Adipose tissue (tissue), 3 donors: ENCODE data around the gene C3orf22. TPM values are rescaled to one million over a fixed set of nuclear protein-coding genes. Genes with fewer than 3 reads are reported as not detected.

Source experiments
- H3K27ac ChIP-seq: one replicate; pipeline ENCODE4 v1.5.1; 2013; ENCODE audit warnings: low read depth, low read length
- WGBS, 3 donors: extraction: QIAGEN DNeasy Blood & Tissue Kit; methylation state at CpG; one replicate each; pipeline ENCODE4 v1.1.7; 2013; 5-methylcytosine and 5-hydroxymethylcytosine counted together
- polyA plus RNA-seq, 3 donors: library from polyadenylated mRNA; stranded (reverse); fragments of 200-250 nt; gene quantifications; one replicate each; pipeline ENCODE4 v1.2.3, GENCODE V29; 2013
- donor health status: healthy with polysubstance abuse.
- donor health status: Bipolar disorder and iron deficiency.
- donor health status: healthy.

Gene C3orf22
- polyA plus RNA-seq, 3 donors = not detected

DNA sequence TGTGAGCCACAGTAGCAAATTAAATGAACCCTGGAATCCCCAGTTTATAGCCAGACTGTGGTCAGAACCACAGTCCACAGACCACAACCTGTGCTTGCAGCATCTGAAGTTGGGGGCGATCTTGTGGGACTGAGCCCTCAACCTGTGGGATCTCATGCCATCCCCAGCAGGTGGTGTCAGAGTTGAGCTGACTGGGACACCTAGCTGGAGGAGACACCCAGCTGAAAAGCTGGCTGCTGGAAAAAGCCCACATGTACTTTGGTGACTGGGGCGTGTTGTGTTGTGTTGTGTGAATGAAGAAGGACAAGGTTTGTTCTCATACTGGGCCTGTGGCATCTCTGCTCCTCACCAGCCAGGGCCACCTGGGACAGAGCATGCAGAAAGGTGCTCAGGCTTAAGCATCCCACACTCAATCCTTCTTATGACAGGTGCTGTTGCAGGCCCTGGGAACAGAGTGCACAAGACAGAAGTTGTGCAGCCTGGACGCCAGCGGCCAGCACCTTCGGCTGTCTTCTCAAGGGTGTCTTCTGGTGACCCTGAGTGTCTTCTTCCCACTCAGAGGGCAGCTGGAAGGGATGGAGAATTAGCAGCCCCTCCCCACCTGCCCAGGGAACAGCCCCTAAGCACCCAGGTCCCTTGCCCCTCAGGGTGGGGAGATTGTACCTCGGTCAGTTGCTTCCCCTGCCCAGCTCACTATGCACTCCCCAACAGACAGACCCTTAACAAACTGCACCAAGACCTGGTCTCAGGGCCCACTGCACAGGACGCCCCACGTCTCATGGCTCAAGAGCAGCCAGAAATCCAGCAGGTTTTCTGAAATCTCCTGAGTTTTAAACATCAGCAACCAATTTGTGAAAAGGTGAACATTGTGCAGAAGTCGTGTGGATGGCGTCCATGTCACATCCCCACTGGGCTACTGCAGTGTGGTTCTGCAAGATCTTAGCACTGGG is 39.0 kb downstream of the C3orf22 start:
- H3K27ac ChIP-seq = no peak overlapping the region
- 82 to 93% (median 86%) methylated on average over 10 of the region's 10 CpGs for WGBS, 3 donors

GRCh38 chr3:126518779-126519177 is 40.0 kb downstream of the C3orf22 start:
- H3K27ac ChIP-seq = no peak overlapping the region
- WGBS, 3 donors = 52 to 81% (median 68%) methylated on average over 4 of the region's 4 CpGs

- H3K27ac ChIP-seq = no peak overlapping the region
- WGBS, 3 donors = 82 to 83% (median 82%) methylated on average over 15 of the region's 15 CpGs
Measured at GRCh38 chr3:126517986-126518778, 40.5 kb downstream of the C3orf22 start.

DNA sequence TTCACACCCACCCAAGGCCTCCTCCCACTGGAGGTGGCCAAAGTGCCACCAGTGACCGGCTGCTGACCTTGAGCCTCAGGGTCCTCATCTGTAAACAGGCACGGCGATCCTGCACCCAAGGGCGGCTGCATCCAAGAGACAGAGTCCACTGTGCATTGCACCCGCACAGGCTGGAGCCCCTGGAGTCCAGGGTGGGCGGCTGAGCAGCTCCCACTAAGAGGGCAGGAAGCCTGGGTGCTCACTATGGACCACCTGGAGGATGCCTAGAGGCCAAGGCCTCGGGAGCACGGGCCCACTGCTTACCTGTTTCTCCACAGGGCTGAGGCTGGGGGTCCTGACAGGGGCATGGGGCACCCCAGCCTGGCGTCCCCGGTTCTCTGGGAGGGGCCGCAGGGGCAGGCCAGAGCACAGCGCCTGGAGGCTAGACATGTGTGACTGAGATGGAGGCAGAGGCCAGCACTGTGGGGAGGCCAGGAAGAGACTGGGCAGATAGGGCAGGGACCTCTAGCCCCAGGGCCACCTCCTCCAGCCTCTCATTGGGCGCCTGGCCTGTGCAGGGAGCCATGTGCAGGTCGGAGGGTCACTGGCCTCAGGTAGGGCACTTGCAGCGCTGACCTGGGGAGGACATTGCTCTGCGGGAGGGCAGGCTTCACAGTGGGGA is 41.3 kb downstream of the C3orf22 start, which contains the start of gene UROC1:
TSS of gene UROC1 (minus strand) at position 483 of the 661 bp plus-strand sequence. CDS start at position 429, 54 bp downstream.
- WGBS, 3 donors = 69 to 89% (median 88%) methylated on average over 15 to 16 of the region's 16 CpGs
- no peak within 1 kb of the TSS for H3K27ac ChIP-seq

DNA sequence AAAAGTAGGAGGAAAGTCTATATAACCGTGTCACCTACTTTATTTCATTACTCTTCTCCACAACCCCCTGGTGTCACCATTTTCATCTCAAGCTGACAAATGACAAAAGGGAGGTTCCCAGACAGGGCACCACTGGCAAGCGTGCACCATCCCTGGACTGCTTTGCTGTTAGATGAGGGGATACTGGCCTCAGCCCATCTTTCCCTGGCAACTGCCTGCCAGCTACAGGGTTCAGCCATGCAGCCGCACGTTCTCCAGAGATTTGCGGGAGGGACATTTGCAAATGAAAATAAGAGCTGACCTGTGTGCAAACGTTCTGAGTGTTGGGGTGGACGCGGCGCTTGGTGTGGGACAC is 41.8 kb downstream of the C3orf22 start:
- WGBS, 3 donors = 77 to 86% (median 83%) methylated on average over 9 of the region's 9 CpGs
- no peak overlapping the region for H3K27ac ChIP-seq

GRCh38 chr3:126516152-126516935 is 42.4 kb downstream of the C3orf22 start:
- WGBS, 3 donors = 81 to 88% (median 85%) methylated on average over 6 of the region's 6 CpGs
- no peak overlapping the region for H3K27ac ChIP-seq

DNA sequence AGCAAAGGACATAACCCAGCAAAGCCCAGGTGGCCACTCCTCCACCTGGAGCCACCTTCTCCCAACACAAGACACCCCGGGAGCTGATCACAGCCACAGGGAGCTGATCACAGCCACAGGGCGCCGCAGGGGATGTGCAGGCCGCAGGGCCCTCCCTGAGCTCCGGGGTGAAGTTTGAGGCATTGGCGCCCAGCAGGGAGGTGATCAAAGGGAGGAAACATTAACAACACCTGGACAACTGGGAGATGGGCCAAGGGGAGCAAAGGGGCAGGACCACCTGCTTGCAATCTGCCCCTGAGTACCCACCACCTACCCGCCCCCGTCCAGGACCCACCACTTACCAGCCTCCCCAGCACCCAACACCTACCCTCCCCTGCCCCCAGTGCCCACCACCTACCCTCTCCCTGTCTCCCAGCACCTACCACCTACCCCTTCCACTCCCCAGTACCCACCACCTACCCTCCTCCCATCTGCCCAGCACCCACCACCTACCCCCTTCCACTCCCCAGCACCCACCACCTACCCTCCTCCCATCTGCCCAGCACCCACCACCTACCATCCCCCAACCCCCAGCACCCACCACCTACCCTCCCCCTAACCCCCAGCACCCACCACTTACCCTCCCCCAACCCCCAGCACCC is 43.5 kb downstream of the C3orf22 start:
- WGBS, 3 donors = 80 to 84% (median 84%) methylated on average over 8 of the region's 8 CpGs
- H3K27ac ChIP-seq = no peak overlapping the region

- WGBS, 3 donors = 84 to 89% (median 84%) methylated on average over 11 of the region's 11 CpGs
- no peak overlapping the region for H3K27ac ChIP-seq
Measured at GRCh38 chr3:126514161-126514560, 44.6 kb downstream of the C3orf22 start.

- 74 to 87% (median 85%) methylated on average over 12 of the region's 12 CpGs for WGBS, 3 donors
- H3K27ac ChIP-seq = no peak overlapping the region
Measured at GRCh38 chr3:126512916-126513650, 45.6 kb downstream of the C3orf22 start.

DNA sequence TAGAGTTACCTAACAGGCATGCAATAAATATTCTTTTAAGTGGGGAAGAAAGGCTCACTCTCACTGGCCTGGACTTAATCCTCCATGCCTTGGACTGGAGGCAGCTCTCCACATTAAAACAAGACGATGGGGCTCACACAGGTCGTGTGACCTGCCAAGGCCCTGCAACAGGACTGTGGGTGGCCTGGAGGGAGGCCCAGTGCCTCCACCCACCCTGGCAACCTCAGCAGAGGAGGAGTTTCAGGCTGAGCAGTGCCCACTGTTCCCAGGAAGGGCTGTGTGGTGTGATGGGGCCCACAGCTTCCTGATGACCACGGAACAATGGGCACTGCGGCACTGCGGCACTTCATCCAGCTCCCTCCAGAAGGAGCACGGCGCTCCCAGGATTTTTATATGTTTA is 46.7 kb downstream of the C3orf22 start:
- 67 to 76% (median 75%) methylated on average over 7 of the region's 7 CpGs for WGBS, 3 donors
- H3K27ac ChIP-seq = no peak overlapping the region

- WGBS, 3 donors = 63 to 77% (median 70%) methylated on average over 7 of the region's 7 CpGs
- no peak overlapping the region for H3K27ac ChIP-seq
Measured at GRCh38 chr3:126511291-126511690, 47.4 kb downstream of the C3orf22 start.

DNA sequence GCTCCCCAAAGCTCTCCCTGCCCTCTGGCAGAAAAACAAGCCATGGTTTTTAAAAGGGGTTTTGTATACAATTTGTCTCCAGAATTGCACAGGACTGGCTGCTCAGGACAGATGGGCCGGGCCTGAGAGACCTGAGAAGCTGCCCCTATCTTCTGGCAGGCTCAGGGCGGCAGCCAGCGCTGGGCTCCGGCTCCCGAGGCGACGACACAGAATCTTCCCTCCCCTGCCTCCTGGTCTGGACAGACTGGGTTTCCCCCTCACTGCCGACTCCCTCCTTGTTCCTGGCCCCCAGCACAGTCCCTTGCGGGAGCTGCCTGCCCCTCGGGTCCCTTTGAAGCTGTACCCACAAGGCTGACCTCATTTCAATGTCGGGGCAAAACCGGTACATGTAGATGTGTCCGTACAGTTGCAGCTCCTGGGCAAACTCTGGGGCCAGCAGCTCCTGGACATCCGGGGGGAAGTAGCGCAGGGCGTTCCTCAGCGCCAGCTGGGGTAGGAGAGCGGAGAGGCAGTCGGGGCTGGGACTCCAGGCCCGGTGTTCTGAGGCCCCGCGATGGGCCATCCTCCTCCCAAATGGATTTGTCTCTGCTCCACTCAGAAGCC is 48.3 kb downstream of the C3orf22 start:
- no peak overlapping the region for H3K27ac ChIP-seq
- 75 to 81% (median 78%) methylated on average over 22 of the region's 22 CpGs for WGBS, 3 donors

DNA sequence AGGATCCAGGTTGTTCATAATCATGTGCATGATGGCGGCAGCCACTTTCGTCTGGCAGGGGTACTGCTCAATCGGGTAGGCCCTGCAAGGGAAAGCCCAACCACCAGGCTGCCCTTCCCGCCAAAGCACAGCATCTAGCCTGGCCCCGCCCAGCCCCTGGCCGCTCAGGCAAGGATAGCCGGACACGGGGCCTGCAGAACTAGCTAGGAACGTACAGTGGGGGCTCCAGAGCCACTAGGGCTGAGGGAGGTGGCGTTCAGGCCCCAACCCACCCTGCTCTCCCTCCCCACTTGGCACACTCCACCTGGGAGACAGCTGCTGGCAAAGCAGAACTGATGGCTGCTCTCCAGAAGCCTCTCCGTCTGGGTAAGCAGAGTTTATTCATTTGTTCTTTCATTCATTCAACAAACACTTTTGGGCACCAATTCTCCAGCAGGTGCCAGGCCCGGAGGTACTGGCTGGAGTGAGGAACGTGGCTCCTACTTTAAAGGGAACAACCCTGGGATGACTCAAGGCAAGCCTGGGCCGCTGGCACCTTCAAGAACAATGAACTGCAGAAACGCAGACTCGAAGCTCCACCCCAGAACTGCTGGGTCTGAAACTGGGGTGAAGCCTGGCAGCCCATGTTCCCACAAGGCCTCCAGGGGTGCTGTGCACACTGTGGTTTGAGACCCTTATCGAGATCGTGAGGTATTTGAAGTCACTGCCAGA is 49.0 kb downstream of the C3orf22 start:
- H3K27ac ChIP-seq = no peak overlapping the region
- 71 to 77% (median 75%) methylated on average over 17 to 18 of the region's 18 CpGs for WGBS, 3 donors

DNA sequence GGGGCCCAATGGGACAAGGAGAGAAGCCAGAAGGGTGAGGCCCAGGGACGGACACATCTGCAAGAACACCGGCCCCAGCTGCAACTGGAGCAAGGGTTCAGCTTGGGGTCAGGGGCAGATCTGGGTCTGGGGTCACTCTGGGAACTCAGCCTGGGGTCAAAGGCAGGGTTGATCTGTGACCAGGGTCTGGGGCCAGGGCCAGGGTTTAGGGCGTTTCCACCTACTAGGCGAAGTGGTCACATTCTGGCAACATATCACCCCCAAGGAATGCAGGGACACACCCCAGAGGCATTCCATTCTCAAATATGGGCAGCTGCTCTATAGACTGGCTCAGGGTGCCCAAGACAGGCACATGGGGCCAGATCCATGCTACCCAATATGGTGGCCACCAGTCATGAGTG is 50.2 kb downstream of the C3orf22 start:
- WGBS, 3 donors = 87 to 94% (median 92%) methylated on average over 4 of the region's 4 CpGs
- no peak overlapping the region for H3K27ac ChIP-seq

DNA sequence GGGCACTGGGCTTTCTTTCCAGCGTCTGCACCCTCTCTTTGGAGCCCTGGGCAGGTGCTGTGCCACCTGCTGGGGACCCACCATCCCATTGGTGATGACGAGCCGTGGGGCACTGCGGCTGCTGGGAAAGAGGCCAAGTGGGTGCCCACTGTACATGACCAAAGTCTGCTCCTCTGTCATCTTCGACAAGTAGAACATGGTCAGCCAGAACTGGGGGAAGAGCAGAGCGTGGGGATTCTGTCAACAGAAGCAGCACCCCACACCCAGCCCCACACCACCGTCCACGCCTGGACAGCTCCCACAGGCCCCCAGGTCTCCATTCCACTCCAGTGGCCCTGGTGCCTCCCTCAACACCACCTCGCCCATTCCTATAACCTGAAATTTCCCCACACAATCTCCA is 50.8 kb downstream of the C3orf22 start:
- WGBS, 3 donors = 80 to 91% (median 88%) methylated on average over 7 to 9 of the region's 9 CpGs
- no peak overlapping the region for H3K27ac ChIP-seq

DNA sequence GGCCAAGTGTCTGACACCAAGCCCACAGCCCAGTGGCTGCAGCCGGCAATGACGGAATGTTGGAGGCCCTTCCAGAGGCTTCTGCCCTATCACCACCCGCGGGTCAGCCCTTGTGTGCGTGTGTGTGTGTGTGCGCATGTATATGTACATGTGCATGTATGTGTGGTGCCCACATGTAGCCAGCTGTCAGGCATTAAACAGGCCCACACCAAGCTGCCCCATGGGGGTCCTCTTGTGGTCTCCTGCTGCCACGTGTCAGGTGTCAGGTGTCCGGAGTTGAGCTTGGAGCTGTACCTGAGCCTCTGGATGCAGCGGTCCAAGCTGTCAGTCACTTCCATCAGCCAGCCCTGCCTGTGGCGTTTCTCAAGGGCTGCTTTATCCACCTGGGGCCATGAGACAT is 55.0 kb downstream of the C3orf22 start:
- 79 to 89% (median 86%) methylated on average over 10 of the region's 10 CpGs for WGBS, 3 donors

More for the DNA sequence above, 55.0 kb downstream of the C3orf22 start:
- no peak overlapping the region for H3K27ac ChIP-seq
